ENCODE results near the gene MCCC2.
"Not testable (repeated sequence)": the region's sequence is repeated elsewhere in the genome, so short reads cannot be mapped to it uniquely, and the experiment has no call there.

Gene MCCC2

DNA sequence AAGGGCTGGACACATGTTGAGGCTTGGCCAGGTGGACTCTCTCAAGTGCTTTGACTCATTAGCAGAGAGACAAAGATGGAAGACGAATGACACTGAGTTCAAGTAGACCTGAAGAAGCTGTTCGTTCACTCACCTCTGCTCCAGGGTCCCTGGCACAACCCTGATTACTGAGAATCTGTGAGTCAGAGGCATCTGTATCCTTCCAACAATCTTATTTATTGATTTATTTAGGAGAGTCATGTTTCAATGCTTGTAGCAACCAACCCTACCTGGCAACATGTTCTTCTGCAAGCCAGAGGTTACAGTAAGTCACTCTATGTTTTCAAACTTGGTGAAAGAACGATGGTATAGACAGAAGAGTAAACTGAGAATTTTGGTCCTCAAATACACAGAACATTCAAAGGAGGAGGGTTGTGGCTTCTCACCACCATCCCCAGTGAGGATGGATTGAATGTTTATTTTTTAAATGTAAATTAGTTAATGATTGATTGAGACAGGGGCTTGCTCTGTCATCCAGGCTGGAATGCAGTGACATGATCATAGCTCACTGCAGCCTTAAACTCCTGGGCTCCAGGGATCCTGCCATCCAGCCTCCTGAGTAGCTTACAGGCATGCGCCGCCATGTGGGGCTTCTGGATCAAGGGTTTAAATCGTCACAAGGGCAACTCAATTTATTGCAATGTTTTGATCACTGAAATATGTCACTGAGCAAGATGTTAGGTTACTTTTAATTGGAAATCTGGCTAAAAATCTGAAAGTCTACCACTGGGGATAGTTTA is 76.2 kb downstream of the MCCC2 start:
- Mint-ChIP-seq H3K36me3 (peaks cover 2% of the 10 kb centered on the region), H3K4me3 (no peak overlapping the region), H3K27ac (no peak overlapping the region), H3K9me3 (ENCODE audit: low read depth) (no peaks in the 10 kb centered on the region), H3K27me3 (peaks cover 2% of the 10 kb centered on the region), H3K4me1 (ENCODE audit: low read depth) (no peaks in the 10 kb centered on the region)

DNA sequence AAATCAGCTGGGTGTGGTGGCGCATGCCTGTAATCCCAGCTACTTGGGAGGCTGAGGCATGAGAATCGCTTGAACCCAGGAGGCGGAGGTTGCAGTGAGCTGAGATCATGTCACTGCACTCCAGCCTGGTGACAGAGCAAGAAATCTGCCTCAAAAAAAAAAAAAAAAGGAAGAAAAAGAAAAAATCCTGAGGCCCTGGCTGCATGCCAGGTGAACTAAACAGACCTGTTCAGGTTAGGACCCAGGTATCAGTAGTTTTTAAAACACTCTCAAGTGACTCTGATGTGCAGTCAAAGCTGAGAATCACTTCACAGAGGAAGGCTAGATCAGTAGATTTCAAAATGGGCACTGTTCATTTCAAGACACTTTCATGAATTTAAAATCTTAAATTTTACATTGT is 77.5 kb downstream of the MCCC2 start:
- not testable (repeated sequence) for H3K27ac Mint-ChIP-seq

DNA sequence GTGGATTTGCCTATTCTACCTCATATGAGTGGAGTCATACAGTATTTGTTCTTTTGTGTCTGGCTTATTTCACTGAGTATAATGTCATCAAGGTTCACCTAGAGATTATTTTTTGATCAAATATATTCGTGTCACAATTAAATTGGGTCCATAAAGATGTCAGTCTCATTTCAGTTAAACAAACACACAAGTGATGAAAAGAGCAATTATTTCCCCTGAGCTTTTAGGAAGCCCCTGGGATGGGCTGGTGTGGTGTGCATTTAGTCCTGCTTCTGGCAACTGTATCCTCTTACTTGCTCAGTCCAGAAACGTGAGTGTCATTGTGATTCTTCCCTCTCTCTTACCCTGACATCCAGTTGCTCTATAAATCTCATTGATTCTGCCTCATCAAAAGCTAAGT is 79.2 kb downstream of the MCCC2 start:
- H3K4me1 Mint-ChIP-seq (ENCODE audit: low read depth), result no peaks in the 10 kb centered on the region
- H3K27ac Mint-ChIP-seq, result no peak overlapping the region
- peaks cover 2% of the 10 kb centered on the region for H3K27me3 Mint-ChIP-seq
- no peak overlapping the region for H3K4me3 Mint-ChIP-seq
- no peaks in the 10 kb centered on the region for H3K36me3 Mint-ChIP-seq
- H3K9me3 Mint-ChIP-seq (ENCODE audit: low read depth), result no peaks in the 10 kb centered on the region

More for the DNA sequence above, 77.5 kb downstream of the MCCC2 start:
- not testable (repeated sequence) for H3K4me1 Mint-ChIP-seq (ENCODE audit: low read depth); H3K36me3 Mint-ChIP-seq; H3K27me3 Mint-ChIP-seq; H3K4me3 Mint-ChIP-seq; H3K9me3 Mint-ChIP-seq (ENCODE audit: low read depth)

DNA sequence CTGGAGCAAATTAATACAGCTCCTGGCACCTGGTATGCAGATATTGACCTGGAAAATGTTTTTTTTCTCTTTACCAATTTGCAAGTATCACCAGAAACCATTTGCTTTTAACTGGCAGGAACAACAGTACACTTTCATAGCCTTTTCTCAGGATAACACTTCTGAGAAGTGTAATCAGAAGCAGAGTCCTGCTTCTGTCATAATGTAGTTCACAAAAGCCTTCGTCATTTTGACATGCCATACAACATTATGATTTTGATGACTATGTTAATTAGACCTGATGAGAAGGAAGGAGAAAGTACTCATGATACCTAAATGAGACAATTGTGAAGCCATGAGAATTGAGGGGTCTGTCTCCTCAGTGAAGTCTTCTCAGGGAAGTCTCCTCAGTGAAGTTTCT is 90.8 kb downstream of the MCCC2 start:
- Mint-ChIP-seq H3K4me1 (ENCODE audit: low read depth) (no peaks in the 10 kb centered on the region), H3K36me3 (no peaks in the 10 kb centered on the region), H3K9me3 (ENCODE audit: low read depth) (no peaks in the 10 kb centered on the region), H3K27ac (no peak overlapping the region), H3K4me3 (no peak overlapping the region), H3K27me3 (peaks cover 16% of the 10 kb centered on the region)

DNA sequence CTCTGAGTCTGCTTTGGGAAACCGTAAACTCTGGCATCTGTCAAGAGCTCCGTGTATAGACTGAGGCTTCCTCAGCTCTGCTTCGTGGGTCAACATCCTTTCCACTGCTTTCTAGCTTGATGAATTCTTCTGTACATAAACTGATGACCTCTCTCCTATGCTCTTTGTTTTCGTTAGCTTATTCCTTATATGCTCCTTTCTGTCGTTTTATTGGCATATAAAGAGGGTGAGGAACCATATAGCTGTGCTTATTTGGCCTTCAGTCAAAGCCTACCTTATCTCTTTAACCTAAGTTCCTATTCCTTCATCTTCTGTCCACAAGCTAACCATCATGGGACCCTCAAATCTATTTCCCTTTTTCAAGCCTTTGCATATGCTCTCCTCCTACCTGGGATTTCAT is 92.6 kb downstream of the MCCC2 start:
- no peak overlapping the region for H3K27ac Mint-ChIP-seq
- no peaks in the 10 kb centered on the region for H3K9me3 Mint-ChIP-seq (ENCODE audit: low read depth)
- no peak overlapping the region for H3K4me3 Mint-ChIP-seq
- H3K4me1 Mint-ChIP-seq (ENCODE audit: low read depth), result no peaks in the 10 kb centered on the region
- peaks cover 13% of the 10 kb centered on the region for H3K27me3 Mint-ChIP-seq
- no peaks in the 10 kb centered on the region for H3K36me3 Mint-ChIP-seq

DNA sequence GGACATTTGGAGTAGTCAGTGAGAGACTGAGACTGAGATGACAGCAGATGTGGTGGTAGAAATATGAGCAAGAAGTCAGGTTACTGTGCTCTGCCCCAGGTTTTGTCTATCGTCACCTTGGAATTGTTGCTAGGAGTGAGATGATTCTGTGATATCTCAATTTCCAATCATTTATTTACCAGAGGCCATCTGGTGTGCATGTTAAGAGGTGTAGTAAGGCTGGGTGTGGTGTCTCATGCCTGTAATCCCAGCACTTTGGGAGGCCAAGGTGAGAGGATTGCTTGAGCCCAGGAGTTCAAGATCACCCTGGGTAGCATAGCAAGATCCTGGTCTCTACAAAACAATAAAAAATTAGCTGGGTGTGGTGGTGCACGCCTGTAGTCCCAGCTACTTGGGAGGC is 93.4 kb downstream of the MCCC2 start:
- H3K4me1 Mint-ChIP-seq (ENCODE audit: low read depth), result no peaks in the 10 kb centered on the region
- H3K27me3 Mint-ChIP-seq, result peaks cover 20% of the 10 kb centered on the region
- peaks cover 8% of the 10 kb centered on the region for H3K9me3 Mint-ChIP-seq (ENCODE audit: low read depth)
- no peak overlapping the region for H3K4me3 Mint-ChIP-seq
- H3K27ac Mint-ChIP-seq, result no peak overlapping the region
- peaks cover 7% of the 10 kb centered on the region for H3K36me3 Mint-ChIP-seq

DNA sequence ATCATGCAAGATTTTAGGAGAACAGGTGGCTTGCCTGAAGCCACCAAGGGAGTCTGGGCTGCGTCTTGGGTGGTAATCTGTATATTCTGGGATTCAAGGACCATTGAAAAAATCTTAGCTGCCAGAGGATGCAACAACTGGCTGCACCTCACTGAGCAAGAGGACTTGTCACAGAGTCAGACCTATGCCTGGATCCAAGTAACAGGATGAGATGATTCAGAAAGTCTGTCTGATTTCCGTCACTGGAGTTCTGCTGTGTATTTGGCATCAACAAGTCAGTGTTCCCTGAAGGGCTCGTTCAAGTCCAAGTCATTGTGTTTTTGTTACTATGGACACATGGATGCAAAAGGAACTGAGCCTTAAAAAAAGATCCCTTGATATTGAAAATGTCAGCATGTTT is 94.2 kb downstream of the MCCC2 start:
- Mint-ChIP-seq H3K27ac (no peak overlapping the region), H3K27me3 (peaks cover 25% of the 10 kb centered on the region), H3K4me3 (no peak overlapping the region), H3K4me1 (ENCODE audit: low read depth) (no peaks in the 10 kb centered on the region), H3K9me3 (ENCODE audit: low read depth) (peaks cover 15% of the 10 kb centered on the region), H3K36me3 (peaks cover 12% of the 10 kb centered on the region)

DNA sequence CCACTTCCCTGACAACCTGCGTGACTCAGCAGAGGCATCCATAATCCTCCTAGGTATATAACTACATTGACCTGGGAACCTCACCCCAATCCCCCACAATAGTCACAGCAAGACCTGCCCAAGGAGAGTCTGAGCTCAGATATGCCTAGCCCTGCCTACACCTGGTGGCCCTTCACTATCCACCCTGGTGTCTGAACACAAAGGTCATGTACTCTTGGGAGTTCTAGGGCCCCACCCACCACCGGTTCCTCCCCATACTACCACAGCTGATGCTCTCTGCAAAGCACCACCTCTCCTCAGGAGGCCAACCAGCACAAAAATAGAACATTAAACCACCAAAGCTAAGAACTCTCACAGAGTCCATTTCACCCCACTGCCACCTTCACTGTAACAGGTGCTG is 97.2 kb downstream of the MCCC2 start:
- Mint-ChIP-seq H3K4me1 (ENCODE audit: low read depth) (no peaks in the 10 kb centered on the region), H3K27ac (no peak overlapping the region), H3K4me3 (no peak overlapping the region), H3K9me3 (ENCODE audit: low read depth) (peaks cover 16% of the 10 kb centered on the region), H3K27me3 (peaks cover 29% of the 10 kb centered on the region), H3K36me3 (peaks cover 12% of the 10 kb centered on the region)

DNA sequence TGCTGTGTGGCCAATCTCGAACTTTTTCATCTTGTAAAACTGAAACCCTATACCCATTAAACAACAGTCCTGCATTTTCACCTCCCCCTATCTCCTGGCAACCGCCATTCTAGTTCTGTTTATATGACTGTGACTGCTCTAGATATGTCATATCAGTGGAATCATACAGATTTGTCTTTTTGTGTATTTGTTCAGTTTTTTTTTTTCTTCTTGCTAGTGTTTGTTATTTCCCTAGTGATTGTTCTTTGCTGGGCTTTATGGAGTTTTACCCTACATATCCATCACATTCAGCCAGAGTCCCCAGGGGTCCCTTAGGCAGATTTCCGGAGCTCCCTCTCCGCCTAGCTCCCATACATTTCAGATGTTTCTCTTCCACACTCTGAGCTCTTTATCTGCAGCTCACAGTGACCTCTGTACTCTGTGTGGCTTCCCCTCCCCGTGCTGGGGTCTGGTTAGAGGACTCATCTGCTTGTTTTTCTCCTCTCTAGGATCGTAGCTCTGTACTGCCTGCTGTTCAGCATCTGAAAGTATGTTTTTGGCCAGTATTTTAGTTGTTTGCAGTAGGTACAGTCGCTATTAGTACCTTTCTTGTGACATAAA is 106.8 kb downstream of the MCCC2 start:
- H3K9me3 Mint-ChIP-seq (ENCODE audit: low read depth), result peaks cover 3% of the 10 kb centered on the region
- no peak overlapping the region for H3K27ac Mint-ChIP-seq
- peaks cover 4% of the 10 kb centered on the region for H3K4me1 Mint-ChIP-seq (ENCODE audit: low read depth)
- no peak overlapping the region for H3K4me3 Mint-ChIP-seq
- H3K36me3 Mint-ChIP-seq, result no peaks in the 10 kb centered on the region
- H3K27me3 Mint-ChIP-seq, result peaks cover 4% of the 10 kb centered on the region

DNA sequence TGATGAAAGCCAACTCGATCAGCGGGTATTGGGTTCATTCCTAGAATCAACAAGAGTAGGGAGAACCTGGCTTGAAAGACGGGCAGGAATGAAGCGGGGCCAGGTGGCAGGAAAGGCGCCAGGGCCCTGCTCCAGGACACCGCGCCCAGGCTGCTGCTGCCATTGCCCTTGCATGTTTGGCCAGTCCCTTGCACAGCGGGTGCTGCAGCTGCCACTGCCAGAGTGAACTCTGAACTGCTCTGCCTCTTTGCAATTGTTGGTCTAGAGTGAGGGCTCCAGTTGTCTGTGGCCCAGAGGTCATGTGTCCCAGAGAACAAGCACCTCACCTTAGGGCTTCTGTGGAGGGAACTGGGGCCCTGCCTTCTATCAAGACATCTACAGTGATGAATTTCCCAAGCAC is 107.9 kb downstream of the MCCC2 start:
- Mint-ChIP-seq H3K4me3 (no peak overlapping the region), H3K4me1 (ENCODE audit: low read depth) (peaks cover 4% of the 10 kb centered on the region), H3K27ac (no peak overlapping the region), H3K27me3 (peaks cover 4% of the 10 kb centered on the region), H3K36me3 (peaks cover 2% of the 10 kb centered on the region), H3K9me3 (ENCODE audit: low read depth) (peaks cover 3% of the 10 kb centered on the region)

DNA sequence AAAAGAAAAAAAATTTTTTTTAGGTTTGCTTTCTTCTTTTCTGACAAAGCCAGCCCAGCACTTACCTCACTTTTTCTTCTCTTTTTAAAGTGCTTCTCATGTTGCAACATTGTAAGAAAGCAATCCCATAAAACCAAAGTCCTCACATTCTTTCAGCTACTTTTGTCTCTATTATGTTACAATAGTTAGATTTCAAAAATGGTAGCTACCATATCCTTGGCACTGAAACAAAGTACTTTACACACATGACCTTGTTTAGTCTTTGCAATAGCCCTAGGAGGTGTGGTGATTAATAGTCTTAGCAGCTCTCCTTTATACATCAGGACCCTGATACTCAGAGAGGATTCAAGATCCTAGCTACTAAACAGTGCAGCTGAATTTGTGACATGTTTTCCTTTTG is 108.5 kb downstream of the MCCC2 start:
- no peak overlapping the region for H3K4me3 Mint-ChIP-seq
- peaks cover 3% of the 10 kb centered on the region for H3K9me3 Mint-ChIP-seq (ENCODE audit: low read depth)
- no peak overlapping the region for H3K27ac Mint-ChIP-seq
- peaks cover 4% of the 10 kb centered on the region for H3K4me1 Mint-ChIP-seq (ENCODE audit: low read depth)
- peaks cover 4% of the 10 kb centered on the region for H3K27me3 Mint-ChIP-seq
- peaks cover 2% of the 10 kb centered on the region for H3K36me3 Mint-ChIP-seq

DNA sequence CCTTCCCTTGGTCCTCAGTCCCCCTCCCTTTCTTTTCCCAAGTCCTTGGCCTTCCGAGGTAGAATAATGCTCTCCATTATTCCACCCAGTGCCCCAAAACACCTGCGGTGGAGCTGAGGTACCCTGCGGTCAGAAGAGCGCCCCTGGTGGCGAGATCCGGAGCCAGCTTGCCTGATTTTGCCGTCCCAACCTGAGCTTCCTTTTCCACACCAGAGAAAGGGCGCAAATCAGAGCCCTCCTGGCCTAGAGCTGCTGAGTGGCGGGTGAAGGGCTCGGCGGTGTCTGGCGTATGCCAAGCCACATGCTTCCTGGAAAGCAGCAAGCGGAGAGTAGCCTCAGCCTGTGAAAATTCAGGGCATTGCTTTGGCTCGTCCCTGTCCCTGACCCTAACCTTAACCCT is 110.8 kb downstream of the MCCC2 start:
- no peak overlapping the region for H3K4me3 Mint-ChIP-seq
- no peak overlapping the region for H3K27ac Mint-ChIP-seq

DNA sequence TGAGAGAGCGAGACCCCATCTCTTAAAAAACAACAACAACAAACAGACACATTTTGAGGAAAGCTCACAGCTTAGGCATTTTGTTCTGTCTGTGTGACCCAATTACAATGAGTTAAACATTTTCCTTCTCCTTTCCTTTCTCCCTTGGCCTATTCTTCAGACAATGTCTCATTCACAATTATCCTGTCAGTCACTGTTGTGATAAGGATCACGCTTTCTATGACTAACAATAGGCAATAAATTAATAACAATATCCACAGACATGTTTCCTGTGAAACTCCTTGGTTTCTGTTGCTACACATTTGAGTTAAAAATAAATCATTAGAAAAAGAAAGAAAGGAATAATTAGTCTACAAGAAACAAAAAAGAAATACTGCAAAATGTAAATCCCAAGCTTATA is 112.1 kb downstream of the MCCC2 start:
- Mint-ChIP-seq H3K27me3 (peaks cover 6% of the 10 kb centered on the region), H3K36me3 (peaks cover 2% of the 10 kb centered on the region), H3K4me1 (ENCODE audit: low read depth) (peaks cover 4% of the 10 kb centered on the region)

More for the DNA sequence above, 110.8 kb downstream of the MCCC2 start:
- Mint-ChIP-seq H3K27me3 (peaks cover 2% of the 10 kb centered on the region), H3K9me3 (ENCODE audit: low read depth) (peaks cover 3% of the 10 kb centered on the region), H3K36me3 (peaks cover 2% of the 10 kb centered on the region), H3K4me1 (ENCODE audit: low read depth) (peaks cover 4% of the 10 kb centered on the region)

DNA sequence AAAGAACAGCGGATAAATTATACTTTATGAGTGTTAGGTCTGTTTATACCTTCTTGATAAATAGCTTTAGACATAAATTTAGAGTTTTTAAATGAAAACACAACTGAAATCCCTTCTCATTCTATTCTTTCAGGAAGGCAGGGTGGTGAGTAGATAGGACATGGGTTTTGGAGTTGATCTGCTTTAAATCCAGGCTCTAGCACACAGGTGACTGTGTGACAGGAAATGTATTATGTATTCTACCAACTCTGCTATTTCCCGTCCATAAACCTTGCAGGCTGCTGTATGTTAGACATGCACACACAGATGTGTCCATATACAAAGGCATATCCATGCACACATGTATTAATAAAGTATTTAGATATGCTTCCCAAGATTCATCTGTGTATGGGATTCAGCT is 112.6 kb downstream of the MCCC2 start:
- Mint-ChIP-seq H3K4me3 (no peak overlapping the region), H3K27ac (no peak overlapping the region), H3K4me1 (ENCODE audit: low read depth) (peaks cover 4% of the 10 kb centered on the region), H3K36me3 (peaks cover 2% of the 10 kb centered on the region), H3K27me3 (peaks cover 3% of the 10 kb centered on the region), H3K9me3 (ENCODE audit: low read depth) (peaks cover 3% of the 10 kb centered on the region)

More for the DNA sequence above, 112.1 kb downstream of the MCCC2 start:
- Mint-ChIP-seq H3K27ac (no peak overlapping the region), H3K9me3 (ENCODE audit: low read depth) (peaks cover 3% of the 10 kb centered on the region), H3K4me3 (no peak overlapping the region)

DNA sequence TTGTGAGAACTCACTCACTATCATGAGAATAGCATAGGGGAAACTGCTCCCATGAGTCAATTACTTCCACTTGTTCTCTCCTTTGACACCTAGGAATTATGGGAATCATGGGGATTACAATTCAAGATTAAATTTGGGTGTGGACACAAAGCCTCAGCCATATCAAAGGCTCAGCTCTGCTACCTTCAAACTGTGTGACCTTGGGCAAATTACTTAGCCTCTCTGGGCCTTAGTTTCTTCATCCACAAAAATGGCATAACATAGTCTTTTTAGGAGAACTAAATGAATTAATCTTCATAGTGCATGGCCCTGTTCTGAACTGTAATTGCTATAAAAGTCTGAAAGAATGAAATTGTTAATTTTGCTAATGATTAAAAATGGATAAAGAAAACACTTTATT is 113.7 kb downstream of the MCCC2 start:
- no peak overlapping the region for H3K27ac Mint-ChIP-seq
- H3K27me3 Mint-ChIP-seq, result peaks cover 3% of the 10 kb centered on the region
- peaks cover 2% of the 10 kb centered on the region for H3K36me3 Mint-ChIP-seq
- peaks cover 4% of the 10 kb centered on the region for H3K4me1 Mint-ChIP-seq (ENCODE audit: low read depth)
- H3K9me3 Mint-ChIP-seq (ENCODE audit: low read depth), result peaks cover 3% of the 10 kb centered on the region
- H3K4me3 Mint-ChIP-seq, result no peak overlapping the region

DNA sequence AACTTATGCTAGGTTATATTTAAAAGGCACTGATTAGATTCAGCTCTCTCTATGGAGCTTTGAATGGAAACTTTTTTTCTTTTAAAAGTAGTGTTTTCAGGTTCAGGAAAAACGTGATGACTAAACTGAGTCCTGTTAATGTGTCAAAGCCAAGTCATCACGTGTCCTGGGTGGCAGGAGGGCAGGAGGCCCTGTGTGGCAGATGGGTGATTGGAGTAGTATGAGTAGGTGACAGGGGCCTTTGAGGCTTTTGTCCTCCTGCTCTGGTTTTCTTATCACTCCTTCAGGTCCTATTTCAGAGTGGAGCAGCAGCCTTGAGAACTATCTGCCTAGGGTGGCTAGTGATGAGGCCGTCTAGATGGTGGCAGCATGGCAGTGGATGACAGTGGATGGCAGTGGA is 114.3 kb downstream of the MCCC2 start:
- H3K27me3 Mint-ChIP-seq, result peaks cover 3% of the 10 kb centered on the region
- peaks cover 4% of the 10 kb centered on the region for H3K4me1 Mint-ChIP-seq (ENCODE audit: low read depth)
- peaks cover 2% of the 10 kb centered on the region for H3K36me3 Mint-ChIP-seq
- peaks cover 3% of the 10 kb centered on the region for H3K9me3 Mint-ChIP-seq (ENCODE audit: low read depth)
- H3K27ac Mint-ChIP-seq, result no peak overlapping the region
- no peak overlapping the region for H3K4me3 Mint-ChIP-seq
